ENCODE data around the gene KCNK17.
A peak's percentile ranks its signal among the peaks of the same experiment; 100 is the strongest.

KCNK17 gene

GRCh38 chr6:39303425-39304153 is 10.6 kb downstream of the KCNK17 start:
- ChIA-PET CTCF (interaction anchor here (0.6 to 7.6 kb wide), 10 partner anchors 27 to 331 kb away, joined by 3 to 116 read pairs (median 4); no protein-coding TSS in a partner anchor), POLR2A (ENCODE audit: low non-redundant PET) (no interaction called here)
- H3K27ac ChIP-seq = no peak overlapping the region
- no peak for DNase-seq (ENCODE audit: low spot score)
- peak; percentile 44 for TF ChIP-seq CTCF (conservative IDR thresholded peaks at IDR 0.05; ENCODE audit: low read depth)

- DNase-seq (ENCODE audit: low spot score) = peak; percentile 85
- POLR2A ChIA-PET (ENCODE audit: low non-redundant PET) = no interaction called here
- peak; percentile 88 for TF ChIP-seq CTCF (conservative IDR thresholded peaks at IDR 0.05; ENCODE audit: low read depth)
- CTCF ChIA-PET = interaction anchor here (0.6 to 7.6 kb wide), 22 partner anchors 12 to 1213 kb away, joined by 3 to 116 read pairs (median 3); no protein-coding TSS in a partner anchor
- no peak overlapping the region for H3K27ac ChIP-seq
Observed at GRCh38 chr6:39302669-39303424, 11.4 kb downstream of the KCNK17 start.

DNA sequence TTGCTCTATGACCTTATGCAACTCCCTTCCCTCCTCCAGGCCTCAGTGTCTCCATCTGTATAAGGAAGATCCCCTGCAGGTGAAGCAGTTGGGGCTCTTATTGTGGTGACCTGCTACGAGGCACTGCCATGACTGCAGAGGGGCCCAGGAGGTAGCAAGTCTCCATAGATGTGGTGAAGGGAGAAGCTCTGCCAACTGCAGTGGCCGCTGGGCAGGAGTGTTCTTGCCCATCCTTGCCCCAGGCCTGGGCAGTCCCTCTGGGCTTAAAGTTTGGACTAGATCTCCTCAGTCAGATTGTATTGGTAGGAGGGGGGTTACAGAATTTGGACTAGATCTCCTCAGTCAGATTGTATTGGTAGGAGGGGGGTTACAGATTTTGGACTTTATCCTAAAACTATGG is 12.2 kb downstream of the KCNK17 start:
- no peak for DNase-seq (ENCODE audit: low spot score)
- H3K27ac ChIP-seq = no peak overlapping the region
- no peak for TF ChIP-seq CTCF (conservative IDR thresholded peaks at IDR 0.05; ENCODE audit: low read depth)
- POLR2A ChIA-PET (ENCODE audit: low non-redundant PET) = no interaction called here
- CTCF ChIA-PET = interaction anchor here (0.6 to 7.6 kb wide), 10 partner anchors 13 to 1214 kb away, joined by 3 to 116 read pairs (median 3); no protein-coding TSS in a partner anchor

GRCh38 chr6:39301606-39302005 is 12.6 kb downstream of the KCNK17 start:
- ChIA-PET POLR2A (ENCODE audit: low non-redundant PET) (no interaction called here), CTCF (interaction anchor here (0.7 to 7.6 kb wide), 2 partner anchors 13 to 135 kb away, joined by 4 to 116 read pairs; no protein-coding TSS in a partner anchor)
- no peak for DNase-seq (ENCODE audit: low spot score)
- H3K27ac ChIP-seq = no peak overlapping the region
- no peak for TF ChIP-seq CTCF (conservative IDR thresholded peaks at IDR 0.05; ENCODE audit: low read depth)

- ChIA-PET CTCF (interaction anchor here (0.5 to 7.6 kb wide), 2 partner anchors 134 to 364 kb away, joined by 3 to 116 read pairs; no protein-coding TSS in a partner anchor), POLR2A (ENCODE audit: low non-redundant PET) (no interaction called here)
- no peak overlapping the region for H3K27ac ChIP-seq
- DNase-seq (ENCODE audit: low spot score) = no peak
- no peak for TF ChIP-seq CTCF (conservative IDR thresholded peaks at IDR 0.05; ENCODE audit: low read depth)
Observed at GRCh38 chr6:39300739-39301138, 13.5 kb downstream of the KCNK17 start.

DNA sequence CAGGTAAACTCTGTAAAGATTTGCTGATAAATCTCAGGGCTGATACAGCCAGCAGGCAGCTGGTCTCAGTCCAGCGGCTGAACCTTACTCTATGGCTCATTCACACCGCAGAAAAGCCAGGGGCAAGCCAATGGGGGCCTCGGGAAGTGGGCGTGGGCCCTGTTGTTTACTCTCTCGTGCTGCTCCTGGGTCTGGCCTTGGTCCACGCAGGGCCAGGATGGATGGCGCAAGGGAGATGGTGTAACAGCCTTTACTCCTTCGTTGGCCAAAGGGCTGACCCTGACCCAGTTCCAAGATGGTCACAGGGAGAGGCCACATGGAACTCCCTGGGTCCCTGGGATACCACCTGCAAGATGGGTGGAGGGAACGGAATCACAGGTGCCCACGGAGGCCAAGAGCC is 16.2 kb downstream of the KCNK17 start:
- CTCF ChIA-PET = interaction anchor here (1.7 kb wide), 1 partner anchor 131 kb away, joined by 6 read pairs; no protein-coding TSS in a partner anchor
- POLR2A ChIA-PET (ENCODE audit: low non-redundant PET) = no interaction called here
- DNase-seq (ENCODE audit: low spot score) = no peak
- no peak overlapping the region for H3K27ac ChIP-seq
- no peak for TF ChIP-seq CTCF (conservative IDR thresholded peaks at IDR 0.05; ENCODE audit: low read depth)

Measured in RWPE1 (cell line).